HG03064 (cell line): Measurements from ENCODE around the gene DHRS7B.
A peak's percentile ranks its signal among the peaks of the same experiment; 100 is the strongest.

ENCODE experiments used
- ATAC-seq: cut with Tn5 transposase; IDR thresholded peaks from one replicate; pipeline ENCODE4 v1.9.1; 2021; ENCODE audit warnings: low read depth; ENCODE audit not compliant: unreplicated experiment

The DHRS7B gene

GRCh38 chr17:21149621-21150020 is 22.9 kb downstream of the DHRS7B start:
- ATAC-seq: no peak

GRCh38 chr17:21152731-21153130 is 26.0 kb downstream of the DHRS7B start:
- ATAC-seq: no peak

GRCh38 chr17:21157586-21158370 is 31.0 kb downstream of the DHRS7B start:
- no peak for ATAC-seq

GRCh38 chr17:21160401-21160800 is 33.6 kb downstream of the DHRS7B start:
- ATAC-seq: no peak

GRCh38 chr17:21161498-21162393 is 35.0 kb downstream of the DHRS7B start:
- ATAC-seq: no peak

GRCh38 chr17:21162394-21162775 is 35.6 kb downstream of the DHRS7B start:
- no peak for ATAC-seq

GRCh38 chr17:21163101-21163500 is 36.3 kb downstream of the DHRS7B start:
- ATAC-seq: no peak

GRCh38 chr17:21164216-21164615 is 37.5 kb downstream of the DHRS7B start:
- ATAC-seq: no peak

GRCh38 chr17:21164620-21165019 is 37.9 kb downstream of the DHRS7B start:
- no peak for ATAC-seq

- no peak for ATAC-seq
These were observed 39.3 kb downstream of the DHRS7B start for GRCh38 chr17:21165922-21166594.

GRCh38 chr17:21166595-21167210 is 39.9 kb downstream of the DHRS7B start:
- no peak for ATAC-seq

- ATAC-seq: no peak
These were observed 40.5 kb downstream of the DHRS7B start for GRCh38 chr17:21167303-21167702.

- no peak for ATAC-seq
These were observed 41.7 kb downstream of the DHRS7B start for GRCh38 chr17:21168555-21168865.

- ATAC-seq: no peak
These were observed 42.7 kb downstream of the DHRS7B start for GRCh38 chr17:21169496-21169895.

- no peak for ATAC-seq
These were observed 44.0 kb downstream of the DHRS7B start for GRCh38 chr17:21170809-21171208.

GRCh38 chr17:21171309-21171922 is 44.7 kb downstream of the DHRS7B start:
- ATAC-seq: peak; percentile 66

- no peak for ATAC-seq
These were observed 45.3 kb downstream of the DHRS7B start for GRCh38 chr17:21171970-21172510.

GRCh38 chr17:21172846-21173245 is 46.1 kb downstream of the DHRS7B start:
- ATAC-seq: no peak

GRCh38 chr17:21173543-21173942 is 46.8 kb downstream of the DHRS7B start:
- no peak for ATAC-seq

- ATAC-seq: no peak
These were observed 47.4 kb downstream of the DHRS7B start for GRCh38 chr17:21174186-21174585.
